GM12878 (cell line): ENCODE results near the gene SCN3B.

ENCODE experiments used
- ATF3 ChIP-seq: IDR thresholded peaks from 2 replicates; pipeline ENCODE4 v1.6.1; 2011; ENCODE audit warnings: low read depth, mild to moderate bottlenecking, low read length, moderate library complexity, borderline replicate concordance; ENCODE audit errors: extremely low read depth
- CTCF ChIP-seq, 3 experiments: IDR thresholded peaks in 2 of 3; conservative IDR thresholded peaks in 1 of 3; 2 replicates each; pipeline ENCODE4 v1.5.1; 2011; ENCODE audit warnings: low read depth in 3 of 3, low read length in 3 of 3, mild to moderate bottlenecking in 3 of 3, control low read depth in 2 of 3, moderate library complexity in 2 of 3, inconsistent platforms in 1 of 3, mixed read lengths in 1 of 3; ENCODE audit not compliant: control insufficient read depth in 2 of 3, insufficient read depth in 1 of 3; ENCODE audit errors: extremely low read depth in 1 of 3
- FOXM1 ChIP-seq: IDR thresholded peaks from 2 replicates; pipeline ENCODE4 v1.6.1; 2012; ENCODE audit warnings: low read depth, mild to moderate bottlenecking, inconsistent platforms, low read length, moderate library complexity
- MXI1 ChIP-seq: fragments of 150-350 bp; IDR thresholded peaks from 2 replicates; pipeline ENCODE4 v1.6.1; 2011; ENCODE audit warnings: low read depth, mild to moderate bottlenecking, inconsistent platforms, low read length, improper control_type of control experiment
- NR2C1 ChIP-seq: fragments of 450-650 bp; IDR thresholded peaks from 2 replicates; pipeline ENCODE4 v1.6.1; 2017; ENCODE audit warnings: antibody characterized with exemption, mild to moderate bottlenecking, moderate library complexity
- PAX8 ChIP-seq: fragments of 450-650 bp; IDR thresholded peaks from 2 replicates; pipeline ENCODE4 v1.6.1; 2017; ENCODE audit warnings: mild to moderate bottlenecking, moderate library complexity
- RFX5 ChIP-seq: IDR thresholded peaks from 2 replicates; pipeline ENCODE4 v1.6.1; 2011; ENCODE audit warnings: low read depth, low read length, improper control_type of control experiment
- SIN3A ChIP-seq: IDR thresholded peaks from 2 replicates; pipeline ENCODE4 v1.6.1; 2012; ENCODE audit warnings: low read depth, low read length, improper control_type of control experiment
- YY1 ChIP-seq: IDR thresholded peaks from 2 replicates; pipeline ENCODE4 v1.6.1; 2011; ENCODE audit warnings: low read depth, mild to moderate bottlenecking, low read length

GRCh38 chr11:123585206-123585605 is 69.2 kb downstream of the SCN3B start:
- TF ChIP-seq PAX8 = no peak
- TF ChIP-seq YY1 = no peak
- no peak for TF ChIP-seq ATF3
- TF ChIP-seq CTCF (IDR thresholded peaks at IDR 0.05 in 2 of 3, conservative IDR thresholded peaks at IDR 0.05 in 1 of 3; ENCODE audit: control insufficient read depth in 2 of 3, extremely low read depth in 1 of 3, insufficient read depth in 1 of 3, low read depth in 3 of 3, low read length in 3 of 3) = no peak
- TF ChIP-seq MXI1 = no peak
- TF ChIP-seq FOXM1 = no peak
- TF ChIP-seq SIN3A = no peak
- no peak for TF ChIP-seq NR2C1
- TF ChIP-seq RFX5 = no peak
